Inferior parietal cortex (tissue), 1 donor: ENCODE measurements around the gene TOM1L1.

Source experiments
- DNase-seq: peaks from one replicate; pipeline ENCODE4 v3.0.0-alpha.2; 2016; ENCODE audit errors: extremely low spot score

The TOM1L1 gene

DNA sequence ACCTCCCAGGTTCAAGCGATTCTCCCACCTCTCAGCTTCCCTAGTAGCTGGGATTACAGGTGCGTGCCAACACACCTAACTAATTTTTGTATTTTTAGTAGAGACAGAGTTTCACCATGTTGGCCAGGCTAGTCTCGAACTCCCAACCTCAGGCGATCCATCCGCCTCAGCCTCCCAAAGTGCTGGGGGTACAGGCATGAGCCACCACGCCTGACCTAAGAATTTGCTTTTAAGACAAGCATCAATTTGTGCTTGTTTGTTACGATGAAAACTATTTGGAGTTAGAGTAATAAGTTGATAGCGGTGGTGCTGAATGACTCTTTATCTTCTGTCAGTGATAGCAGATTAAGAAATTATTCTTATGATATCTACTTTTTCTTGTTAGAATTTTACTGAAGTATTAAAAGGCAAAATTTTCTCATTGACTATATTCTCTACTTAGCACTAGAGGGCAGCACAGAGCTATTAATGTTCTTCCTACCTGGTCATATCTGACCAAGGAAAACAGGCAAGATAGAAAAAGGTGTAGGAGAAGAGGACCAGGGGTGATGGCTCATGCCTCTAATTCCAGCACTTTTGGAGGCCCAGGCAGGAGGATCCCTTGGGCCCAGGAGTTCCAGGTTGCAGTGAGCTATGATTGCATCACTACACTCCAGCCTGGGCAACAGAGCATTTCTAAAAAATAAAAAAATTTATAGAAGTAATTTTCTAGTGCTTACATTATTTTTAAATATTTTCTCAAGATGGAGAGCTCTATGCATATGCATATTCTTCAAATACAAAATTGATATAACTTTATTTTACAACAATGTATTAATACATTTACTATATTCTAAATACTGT lies 92.4 kb downstream of the TOM1L1 start:
- DNase-seq = peak; percentile 70

DNA sequence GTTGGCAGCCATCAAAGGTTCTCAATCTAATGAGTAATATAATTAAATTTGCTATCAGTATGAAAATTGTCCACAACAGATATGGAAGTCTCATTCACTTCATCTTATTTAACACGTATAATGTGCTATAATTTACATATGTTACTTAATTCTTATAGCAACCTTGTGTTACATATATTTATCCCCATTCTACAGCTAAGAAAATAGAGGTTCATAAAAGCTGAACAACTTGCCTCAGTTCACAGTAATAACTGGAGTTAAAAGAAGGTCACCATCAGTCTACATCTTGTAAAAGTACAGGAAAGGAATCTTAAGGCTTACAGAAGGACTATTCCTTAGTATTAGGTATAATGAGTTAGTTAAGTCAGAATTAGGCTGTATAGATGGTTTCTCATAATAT lies 95.8 kb downstream of the TOM1L1 start:
- no peak for DNase-seq

DNA sequence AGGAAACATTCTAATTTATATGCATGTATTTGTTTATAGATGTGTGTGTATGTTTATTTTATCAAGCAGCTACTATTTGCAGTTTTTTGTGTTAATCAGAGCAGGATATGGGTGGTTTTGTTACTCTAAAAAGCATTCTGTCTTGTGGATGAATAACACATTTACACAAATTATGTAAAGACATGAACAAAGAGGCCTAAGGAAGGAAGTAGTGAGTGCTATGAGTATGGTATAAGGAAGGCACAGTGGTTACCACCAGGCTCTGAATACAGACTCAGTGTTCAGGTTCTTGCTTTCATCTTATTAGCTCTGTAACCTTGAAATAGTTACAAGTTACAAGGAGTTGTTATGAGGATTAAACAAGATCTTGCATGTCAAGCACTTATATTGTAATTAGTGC lies 101.8 kb downstream of the TOM1L1 start:
- no peak for DNase-seq

DNA sequence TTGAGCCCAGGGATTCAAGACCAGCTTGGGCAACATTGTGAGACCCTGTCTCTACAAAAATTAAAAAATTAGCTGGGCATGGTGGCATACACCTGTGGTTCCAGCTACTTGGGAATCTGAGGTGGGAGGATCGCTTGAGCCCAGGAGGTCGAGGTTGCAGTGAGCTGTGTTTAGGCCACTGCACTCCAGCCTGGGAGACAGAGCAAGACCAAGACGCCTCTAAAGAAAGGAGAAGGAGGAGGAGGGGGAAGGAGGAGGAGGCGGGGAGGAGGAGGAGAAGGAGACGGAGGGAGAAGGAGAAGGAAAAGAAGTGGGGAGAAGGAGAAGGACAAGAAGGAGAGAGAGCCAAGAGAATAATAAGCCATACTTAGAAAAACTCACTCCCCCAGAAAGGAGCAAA lies 103.8 kb downstream of the TOM1L1 start:
- DNase-seq = no peak

DNA sequence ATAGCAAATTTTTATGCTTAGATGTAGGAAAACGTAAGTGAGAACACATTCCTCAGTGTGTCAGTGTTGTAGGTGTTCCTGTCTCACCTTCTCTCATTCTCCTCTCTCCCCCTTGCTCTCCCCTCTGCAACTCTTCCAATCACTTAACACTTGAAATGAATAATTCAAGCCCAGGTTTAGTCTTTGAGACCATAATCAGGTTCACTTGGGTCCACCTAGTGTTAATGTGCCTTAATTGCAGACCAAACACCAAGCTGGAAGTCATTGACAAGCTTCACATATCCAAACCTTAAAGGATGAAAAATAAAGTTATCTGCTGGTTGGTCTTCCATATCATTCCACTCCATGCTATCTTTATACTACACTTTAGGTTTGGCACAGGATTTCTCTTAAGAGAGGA lies 104.9 kb downstream of the TOM1L1 start:
- no peak for DNase-seq
